Osteocyte (in vitro differentiated cells): ENCODE data around the gene ASPN. TPM values are rescaled to one million over a fixed set of nuclear protein-coding genes. Genes with fewer than 3 reads are reported as not detected.

ENCODE experiments used
- DNase-seq: peaks from one replicate; pipeline ENCODE4 v3.0.0; 2021; ENCODE audit warnings: mixed read lengths; ENCODE audit not compliant: unreplicated experiment; ENCODE audit errors: extremely low spot score
- H3K27ac Mint-ChIP-seq: one replicate; pipeline ENCODE4 v1.8.0; 2021; ENCODE audit warnings: mild to moderate bottlenecking, mixed read lengths; ENCODE audit not compliant: unreplicated experiment
- H3K27me3 Mint-ChIP-seq: one replicate; pipeline ENCODE4 v1.8.0; 2021; ENCODE audit warnings: mixed read lengths; ENCODE audit not compliant: unreplicated experiment
- H3K36me3 Mint-ChIP-seq: one replicate; pipeline ENCODE4 v1.8.0; 2021; ENCODE audit warnings: mixed read lengths; ENCODE audit not compliant: unreplicated experiment
- H3K4me1 Mint-ChIP-seq: one replicate; pipeline ENCODE4 v1.8.0; 2021; ENCODE audit warnings: mixed read lengths; ENCODE audit not compliant: unreplicated experiment
- H3K4me3 Mint-ChIP-seq: one replicate; pipeline ENCODE4 v1.8.0; 2021; ENCODE audit warnings: mild to moderate bottlenecking, moderate library complexity, mixed read lengths; ENCODE audit not compliant: unreplicated experiment
- H3K9me3 Mint-ChIP-seq: one replicate; pipeline ENCODE4 v1.8.0; 2021; ENCODE audit warnings: mixed read lengths; ENCODE audit not compliant: unreplicated experiment
- CTCF ChIP-seq: fragments of 200-600 bp; sonication (generic); IDR thresholded peaks from 2 replicates; pipeline ENCODE4 v1.5.0; 2021; ENCODE audit warnings: antibody characterized with exemption, mild to moderate bottlenecking, moderate library complexity
- total RNA-seq: library from RNA; stranded (reverse); gene quantifications from 2 replicates; pipeline ENCODE4 v1.2.1, GENCODE V29; 2021

Gene ASPN
- total RNA-seq, 1 donor from 2014 or later = 129 TPM

GRCh38 chr9:92435263-92435662, 47.0 kb downstream of the ASPN start:
- Mint-ChIP-seq H3K36me3 (peaks cover 9% of the 10 kb centered on the region), H3K27ac (no peak overlapping the region), H3K9me3 (peaks cover 5% of the 10 kb centered on the region), H3K4me3 (no peak overlapping the region), H3K27me3 (no peaks in the 10 kb centered on the region), H3K4me1 (peaks cover 12% of the 10 kb centered on the region)
- no peak for DNase-seq
- TF ChIP-seq CTCF = no peak

GRCh38 chr9:92432972-92433548, 49.2 kb downstream of the ASPN start:
- no peak for TF ChIP-seq CTCF
- H3K36me3 Mint-ChIP-seq = peaks cover 6% of the 10 kb centered on the region
- peaks cover 2% of the 10 kb centered on the region for H3K9me3 Mint-ChIP-seq
- H3K4me3 Mint-ChIP-seq = no peak overlapping the region
- H3K27me3 Mint-ChIP-seq = no peaks in the 10 kb centered on the region
- H3K27ac Mint-ChIP-seq = no peak overlapping the region
- H3K4me1 Mint-ChIP-seq = peaks cover 8% of the 10 kb centered on the region
- DNase-seq = no peak

- Mint-ChIP-seq H3K9me3 (no peaks in the 10 kb centered on the region), H3K27ac (no peak overlapping the region), H3K4me3 (no peak overlapping the region), H3K36me3 (peaks cover 5% of the 10 kb centered on the region), H3K4me1 (peaks cover 8% of the 10 kb centered on the region), H3K27me3 (no peaks in the 10 kb centered on the region)
- TF ChIP-seq CTCF = no peak
- no peak for DNase-seq
Measured at GRCh38 chr9:92432350-92432749, 50.0 kb downstream of the ASPN start.

GRCh38 chr9:92429836-92430235, 52.5 kb downstream of the ASPN start:
- TF ChIP-seq CTCF = no peak
- no peaks in the 10 kb centered on the region for H3K9me3 Mint-ChIP-seq
- no peaks in the 10 kb centered on the region for H3K36me3 Mint-ChIP-seq
- no peak overlapping the region for H3K4me3 Mint-ChIP-seq
- no peak overlapping the region for H3K27ac Mint-ChIP-seq
- H3K4me1 Mint-ChIP-seq = peaks cover 27% of the 10 kb centered on the region
- DNase-seq = no peak
- no peaks in the 10 kb centered on the region for H3K27me3 Mint-ChIP-seq

- DNase-seq = no peak
- Mint-ChIP-seq H3K9me3 (no peaks in the 10 kb centered on the region), H3K27me3 (no peaks in the 10 kb centered on the region), H3K4me3 (no peak overlapping the region), H3K4me1 (peaks cover 46% of the 10 kb centered on the region), H3K27ac (peak overlapping the region; percentile 91), H3K36me3 (peaks cover 2% of the 10 kb centered on the region)
- TF ChIP-seq CTCF = no peak
Measured at GRCh38 chr9:92426501-92427145, 55.7 kb downstream of the ASPN start.
